NB4 (cell line): ENCODE data around the gene NOC4L.
A peak's percentile ranks its signal among the peaks of the same experiment; 100 is the strongest.
"Not testable (repeated sequence)": the region's sequence is repeated elsewhere in the genome, so short reads cannot be mapped to it uniquely, and the experiment has no call there.

Experiments
- DNase-seq: peaks from one replicate; pipeline ENCODE4 v3.0.0; 2010; ENCODE audit warnings: low read depth
- H3K4me3 ChIP-seq: one replicate; pipeline ENCODE4 v1.5.1; 2011; ENCODE audit warnings: mild to moderate bottlenecking, low read depth, low read length, moderate library complexity
- CTCF ChIP-seq: IDR thresholded peaks from one replicate; pipeline ENCODE4 v1.5.1; 2012; ENCODE audit warnings: low read depth, low read length
- MAX ChIP-seq: IDR thresholded peaks from 2 replicates; pipeline ENCODE4 v1.6.1; 2011; ENCODE audit warnings: low read depth, low read length
- MYC ChIP-seq: IDR thresholded peaks from 2 replicates; pipeline ENCODE4 v1.6.1; 2011; ENCODE audit warnings: low read depth, low read length
- POLR2A ChIP-seq: IDR thresholded peaks from 2 replicates; pipeline ENCODE4 v1.6.1; 2011; ENCODE audit warnings: mild to moderate bottlenecking; ENCODE audit not compliant: insufficient read length; ENCODE audit errors: extremely low read depth

The NOC4L gene

GRCh38 chr12:132194056-132194455 is 49.8 kb downstream of the NOC4L start:
- peak; percentile 44 for DNase-seq
- TF ChIP-seq CTCF: peak; percentile 57
- TF ChIP-seq MAX: no peak
- no peak overlapping the region for H3K4me3 ChIP-seq

- no peak overlapping the region for H3K4me3 ChIP-seq
- TF ChIP-seq CTCF (no peak), POLR2A (no peak), MYC (no peak), MAX (no peak)
- DNase-seq: no peak
Measured at GRCh38 chr12:132194556-132194955, 50.3 kb downstream of the NOC4L start.

- DNase-seq, H3K4me3 ChIP-seq: not testable (repeated sequence)
Measured at GRCh38 chr12:132195242-132195641, 51.0 kb downstream of the NOC4L start.

- no peak overlapping the region for H3K4me3 ChIP-seq
- no peak for DNase-seq
- TF ChIP-seq CTCF (no peak), MYC (no peak), MAX (no peak)
Measured at GRCh38 chr12:132196038-132196872, 52.0 kb downstream of the NOC4L start.

GRCh38 chr12:132196873-132197390 is 52.7 kb downstream of the NOC4L start:
- H3K4me3 ChIP-seq: no peak overlapping the region
- TF ChIP-seq MAX (no peak), MYC (no peak), POLR2A (no peak), CTCF (no peak)
- DNase-seq: no peak

GRCh38 chr12:132197581-132198354 is 53.5 kb downstream of the NOC4L start:
- H3K4me3 ChIP-seq: no peak overlapping the region
- no peak for DNase-seq
- no peak for TF ChIP-seq MAX
- no peak for TF ChIP-seq POLR2A
